Transverse colon (tissue), 4 donors: Measurements from ENCODE around the gene ARSI.

Source experiments
- EP300 ChIP-seq: sonication (generic); formaldehyde crosslinking; IDR thresholded peaks from one replicate; pipeline ENCODE4 v1.6.1; 2017; ENCODE audit warnings: antibody characterized with exemption, low read depth
- POLR2A ChIP-seq: fragments of 450-650 bp; IDR thresholded peaks from one replicate; pipeline ENCODE4 v1.6.1; 2016; ENCODE audit warnings: antibody characterized with exemption, mild to moderate bottlenecking, moderate library complexity
- POLR2AphosphoS5 ChIP-seq, 3 donors: sonication (generic); formaldehyde crosslinking; IDR thresholded peaks; one replicate each; pipeline ENCODE4 v1.6.1; 2016; ENCODE audit warnings: antibody characterized with exemption in 3 of 3
- TF ChIP-seq, protein P1 (sequence below), 5 experiments: fragments of 200-600 bp in 3 of 5; fragments of 450-650 bp in 2 of 5; sonication (generic) in 3 of 5; IDR thresholded peaks; 1 replicate in 2 of 5; 2 replicates in 3 of 5; pipeline ENCODE4 v1.5.1; 2016 to 2017; ENCODE audit warnings: antibody characterized with exemption in 5 of 5, inconsistent platforms in 3 of 5, mild to moderate bottlenecking in 2 of 5, moderate library complexity in 1 of 5

DNA sequence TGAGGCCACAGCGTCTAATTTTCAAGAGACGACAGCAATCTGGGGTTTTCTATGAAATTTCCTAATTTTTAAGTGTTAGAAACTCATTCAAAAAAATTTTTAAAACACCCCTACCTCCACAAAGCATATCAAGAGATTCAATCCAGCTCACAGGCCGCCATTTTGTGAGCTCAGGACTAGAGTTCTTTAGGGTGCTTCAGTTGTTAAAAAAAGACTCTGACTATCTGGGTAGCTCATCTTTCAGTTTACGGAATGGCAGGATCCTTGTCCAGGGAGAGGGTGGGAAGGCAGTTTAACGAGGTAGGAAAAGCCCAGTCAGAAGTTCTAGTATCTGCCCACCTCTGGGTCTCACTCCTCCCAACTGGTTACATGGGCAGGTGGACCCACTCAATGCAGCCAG is 56.3 kb downstream of the ARSI start:
- TF ChIP-seq, protein P1, sequence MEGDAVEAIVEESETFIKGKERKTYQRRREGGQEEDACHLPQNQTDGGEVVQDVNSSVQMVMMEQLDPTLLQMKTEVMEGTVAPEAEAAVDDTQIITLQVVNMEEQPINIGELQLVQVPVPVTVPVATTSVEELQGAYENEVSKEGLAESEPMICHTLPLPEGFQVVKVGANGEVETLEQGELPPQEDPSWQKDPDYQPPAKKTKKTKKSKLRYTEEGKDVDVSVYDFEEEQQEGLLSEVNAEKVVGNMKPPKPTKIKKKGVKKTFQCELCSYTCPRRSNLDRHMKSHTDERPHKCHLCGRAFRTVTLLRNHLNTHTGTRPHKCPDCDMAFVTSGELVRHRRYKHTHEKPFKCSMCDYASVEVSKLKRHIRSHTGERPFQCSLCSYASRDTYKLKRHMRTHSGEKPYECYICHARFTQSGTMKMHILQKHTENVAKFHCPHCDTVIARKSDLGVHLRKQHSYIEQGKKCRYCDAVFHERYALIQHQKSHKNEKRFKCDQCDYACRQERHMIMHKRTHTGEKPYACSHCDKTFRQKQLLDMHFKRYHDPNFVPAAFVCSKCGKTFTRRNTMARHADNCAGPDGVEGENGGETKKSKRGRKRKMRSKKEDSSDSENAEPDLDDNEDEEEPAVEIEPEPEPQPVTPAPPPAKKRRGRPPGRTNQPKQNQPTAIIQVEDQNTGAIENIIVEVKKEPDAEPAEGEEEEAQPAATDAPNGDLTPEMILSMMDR (IDR thresholded peaks at IDR 0.05), result no peak
- TF ChIP-seq POLR2AphosphoS5 (IDR thresholded peaks at IDR 0.05) (no peak), POLR2A (no peak), EP300 (no peak)
